Measurements from ENCODE around the gene MLLT1. TPM values are rescaled to one million over a fixed set of nuclear protein-coding genes. Genes with fewer than 3 reads are reported as not detected.

MLLT1 gene
- total RNA-seq, 4 donors from 2014 or later: 5.9 to 103 (median 13.3) TPM

DNA sequence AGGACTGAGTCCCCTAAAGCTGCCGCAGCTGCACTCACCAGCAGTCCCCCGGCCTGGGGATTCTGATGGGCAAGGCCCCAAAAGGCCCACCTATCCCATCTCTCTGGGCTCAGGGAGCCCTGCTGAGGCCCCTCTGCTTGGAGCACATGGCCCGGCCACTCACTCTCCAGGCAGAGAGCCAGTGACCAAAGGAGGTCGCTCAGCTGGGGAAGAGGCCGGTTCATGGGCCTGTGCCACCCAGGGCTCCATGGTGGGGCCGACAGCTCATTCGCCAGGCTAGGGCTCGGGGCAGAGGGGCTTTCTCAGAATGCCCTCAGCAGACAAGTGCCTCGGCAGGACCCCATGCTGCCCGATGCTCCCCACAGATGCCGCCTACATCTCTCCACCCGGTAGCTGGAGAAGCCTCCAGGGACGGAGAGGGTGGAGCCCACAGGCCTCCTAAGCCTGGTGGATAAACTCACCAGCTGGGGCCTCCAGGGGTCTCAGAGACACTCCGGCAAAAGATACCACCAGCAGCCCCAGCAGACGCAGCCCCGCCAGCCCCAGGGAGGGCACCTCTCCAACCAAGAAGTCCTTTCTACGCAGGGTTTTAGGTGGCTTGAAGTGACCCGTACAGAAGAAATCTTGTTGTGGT, 54.4 kb downstream of the MLLT1 start:
- H3K9me3 ChIP-seq: no peaks in the 10 kb centered on the region
- no peak overlapping the region for H3K4me3 ChIP-seq
- no peak overlapping the region for H3K27ac ChIP-seq
- no peaks in the 10 kb centered on the region for H3K4me1 ChIP-seq
- TF ChIP-seq POLR2A (IDR thresholded peaks at IDR 0.05): no peak
- TF ChIP-seq, protein P1, sequence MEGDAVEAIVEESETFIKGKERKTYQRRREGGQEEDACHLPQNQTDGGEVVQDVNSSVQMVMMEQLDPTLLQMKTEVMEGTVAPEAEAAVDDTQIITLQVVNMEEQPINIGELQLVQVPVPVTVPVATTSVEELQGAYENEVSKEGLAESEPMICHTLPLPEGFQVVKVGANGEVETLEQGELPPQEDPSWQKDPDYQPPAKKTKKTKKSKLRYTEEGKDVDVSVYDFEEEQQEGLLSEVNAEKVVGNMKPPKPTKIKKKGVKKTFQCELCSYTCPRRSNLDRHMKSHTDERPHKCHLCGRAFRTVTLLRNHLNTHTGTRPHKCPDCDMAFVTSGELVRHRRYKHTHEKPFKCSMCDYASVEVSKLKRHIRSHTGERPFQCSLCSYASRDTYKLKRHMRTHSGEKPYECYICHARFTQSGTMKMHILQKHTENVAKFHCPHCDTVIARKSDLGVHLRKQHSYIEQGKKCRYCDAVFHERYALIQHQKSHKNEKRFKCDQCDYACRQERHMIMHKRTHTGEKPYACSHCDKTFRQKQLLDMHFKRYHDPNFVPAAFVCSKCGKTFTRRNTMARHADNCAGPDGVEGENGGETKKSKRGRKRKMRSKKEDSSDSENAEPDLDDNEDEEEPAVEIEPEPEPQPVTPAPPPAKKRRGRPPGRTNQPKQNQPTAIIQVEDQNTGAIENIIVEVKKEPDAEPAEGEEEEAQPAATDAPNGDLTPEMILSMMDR (IDR thresholded peaks at IDR 0.05): no peak
- intact Hi-C loops (cut with DNase I; ENCODE audit: low total_unique reads): no loop called here
- no peak for DNase-seq
- no peaks in the 10 kb centered on the region for H3K36me3 ChIP-seq
- no peaks in the 10 kb centered on the region for H3K27me3 ChIP-seq

DNA sequence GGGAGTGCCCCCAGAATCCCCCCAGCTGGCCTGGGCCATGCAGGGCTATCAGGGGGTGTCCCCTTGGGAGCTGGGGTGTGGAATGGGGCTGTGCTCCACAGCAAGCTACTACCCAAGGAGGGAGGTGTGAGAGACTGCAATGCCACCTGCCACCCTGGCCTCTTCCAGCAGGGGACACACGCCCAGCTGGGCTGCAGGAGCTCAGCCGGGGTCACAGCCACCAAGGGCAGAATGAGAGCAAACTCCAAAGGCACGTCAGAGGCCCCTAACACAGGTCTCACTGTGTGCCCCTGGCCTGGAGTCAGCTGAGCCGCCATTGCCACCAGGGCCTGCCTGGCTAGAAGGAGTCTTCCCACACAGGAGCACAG, 55.5 kb downstream of the MLLT1 start:
- DNase-seq: no peak
- H3K4me1 ChIP-seq: peaks cover 0 to 4% of the 10 kb centered on the region in 2 donors
- intact Hi-C loops (cut with DNase I; ENCODE audit: low total_unique reads): no loop called here

GRCh38 chr19:6223461-6224307, 56.1 kb downstream of the MLLT1 start:
- Histone ChIP-seq H3K4me1 (peaks cover 0 to 4% of the 10 kb centered on the region in 2 donors), H3K27ac (peak overlapping the region; percentile 28 to 31), H3K36me3 (no peaks in the 10 kb centered on the region), H3K27me3 (no peaks in the 10 kb centered on the region), H3K9me3 (no peaks in the 10 kb centered on the region), H3K4me3 (no peak overlapping the region)
- TF ChIP-seq, protein P1 (IDR thresholded peaks at IDR 0.05): no peak
- TF ChIP-seq POLR2A (IDR thresholded peaks at IDR 0.05): no peak
- no peak for DNase-seq
- intact Hi-C loops (cut with DNase I; ENCODE audit: low total_unique reads): no loop called here

More for the DNA sequence above, 55.5 kb downstream of the MLLT1 start:
- TF ChIP-seq POLR2A (IDR thresholded peaks at IDR 0.05): no peak
- TF ChIP-seq, protein P1 (IDR thresholded peaks at IDR 0.05): no peak
- Histone ChIP-seq H3K27me3 (no peaks in the 10 kb centered on the region), H3K27ac (no peak overlapping the region), H3K4me3 (no peak overlapping the region), H3K36me3 (no peaks in the 10 kb centered on the region), H3K9me3 (no peaks in the 10 kb centered on the region)

- Histone ChIP-seq H3K27ac (peak overlapping the region; percentile 28 to 31), H3K4me3 (no peak overlapping the region), H3K9me3 (no peaks in the 10 kb centered on the region), H3K36me3 (no peaks in the 10 kb centered on the region), H3K27me3 (no peaks in the 10 kb centered on the region), H3K4me1 (peaks cover 0 to 10% of the 10 kb centered on the region in 2 donors)
- intact Hi-C loops (cut with DNase I; ENCODE audit: low total_unique reads): no loop called here
- no peak for DNase-seq
- TF ChIP-seq POLR2A (IDR thresholded peaks at IDR 0.05): no peak
- TF ChIP-seq, protein P1 (IDR thresholded peaks at IDR 0.05): no peak
These were observed 56.9 kb downstream of the MLLT1 start for GRCh38 chr19:6222884-6223283.

All from uterus (tissue), 4 donors.